ENCODE results near the gene LIN7A.

GRCh38 chr12:80925237-80925636, 12.5 kb downstream of the LIN7A start:
- TF ChIP-seq EP300 (IDR thresholded peaks at IDR 0.05) (no peak), POLR2A (IDR thresholded peaks at IDR 0.05) (no peak), POLR2AphosphoS5 (IDR thresholded peaks at IDR 0.05) (no peak)
- TF ChIP-seq, protein P1, sequence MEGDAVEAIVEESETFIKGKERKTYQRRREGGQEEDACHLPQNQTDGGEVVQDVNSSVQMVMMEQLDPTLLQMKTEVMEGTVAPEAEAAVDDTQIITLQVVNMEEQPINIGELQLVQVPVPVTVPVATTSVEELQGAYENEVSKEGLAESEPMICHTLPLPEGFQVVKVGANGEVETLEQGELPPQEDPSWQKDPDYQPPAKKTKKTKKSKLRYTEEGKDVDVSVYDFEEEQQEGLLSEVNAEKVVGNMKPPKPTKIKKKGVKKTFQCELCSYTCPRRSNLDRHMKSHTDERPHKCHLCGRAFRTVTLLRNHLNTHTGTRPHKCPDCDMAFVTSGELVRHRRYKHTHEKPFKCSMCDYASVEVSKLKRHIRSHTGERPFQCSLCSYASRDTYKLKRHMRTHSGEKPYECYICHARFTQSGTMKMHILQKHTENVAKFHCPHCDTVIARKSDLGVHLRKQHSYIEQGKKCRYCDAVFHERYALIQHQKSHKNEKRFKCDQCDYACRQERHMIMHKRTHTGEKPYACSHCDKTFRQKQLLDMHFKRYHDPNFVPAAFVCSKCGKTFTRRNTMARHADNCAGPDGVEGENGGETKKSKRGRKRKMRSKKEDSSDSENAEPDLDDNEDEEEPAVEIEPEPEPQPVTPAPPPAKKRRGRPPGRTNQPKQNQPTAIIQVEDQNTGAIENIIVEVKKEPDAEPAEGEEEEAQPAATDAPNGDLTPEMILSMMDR (IDR thresholded peaks at IDR 0.05) = no peak

Measured in gastroesophageal sphincter (tissue), 3 donors.